HepG2 (cell line): ENCODE data around the gene POLN.

Experiments used
- CTCF ChIP-seq: sonication (generic); formaldehyde crosslinking; IDR thresholded peaks from 2 replicates; pipeline ENCODE4 v1.5.0; 2020; ENCODE audit warnings: mild to moderate bottlenecking, missing genetic modification reagents, moderate library complexity
- PTBP1 ChIP-seq: fragments of 200-400 bp; formaldehyde crosslinking; IDR thresholded peaks from 2 replicates; pipeline ENCODE4 v1.6.1; 2018; ENCODE audit warnings: low read length, low read depth; ENCODE audit not compliant: poor library complexity, severe bottlenecking
- REST ChIP-seq, 2 experiments: IDR thresholded peaks; 2 replicates each; pipeline ENCODE4 v1.6.1; 2011 to 2012; ENCODE audit warnings: low read length in 2 of 2, borderline replicate concordance in 1 of 2, low read depth in 1 of 2, mild to moderate bottlenecking in 1 of 2, moderate library complexity in 1 of 2
- TBP ChIP-seq: sonication (generic); formaldehyde crosslinking; IDR thresholded peaks from 2 replicates; pipeline ENCODE4 v1.5.0; 2020; ENCODE audit warnings: missing genetic modification reagents
- ZNF354B ChIP-seq: sonication (generic); formaldehyde crosslinking; IDR thresholded peaks from 2 replicates; pipeline ENCODE4 v1.8.0; 2022; ENCODE audit warnings: mild to moderate bottlenecking, missing genetic modification reagents

GRCh38 chr4:2287594-2287915, 45.6 kb upstream of the POLN start:
- TF ChIP-seq ZNF354B (no peak), CTCF (CRISPR knock-in tag) (no peak), TBP (no peak), REST (IDR thresholded peaks at IDR 0.05; ENCODE audit: borderline replicate concordance in 1 of 2, low read depth in 1 of 2, low read length in 2 of 2) (no peak), PTBP1 (no peak)
